Vagina (tissue), 2 donors: Measurements from ENCODE around the gene ZNHIT2. TPM values are rescaled to one million over a fixed set of nuclear protein-coding genes. Genes with fewer than 3 reads are reported as not detected.

Experiments used
- DNase-seq, 2 donors: peaks; one replicate each; pipeline ENCODE4 v3.0.0-alpha.2; 2017; ENCODE audit errors: extremely low spot score in 2 of 2
- H3K27ac ChIP-seq: fragments of 200-600 bp; sonication (generic); one replicate; pipeline ENCODE4 v1.5.1; 2019
- H3K27me3 ChIP-seq: fragments of 200-600 bp; sonication (generic); one replicate; pipeline ENCODE4 v1.5.1; 2019
- H3K36me3 ChIP-seq, 2 donors: fragments of 200-600 bp; sonication (generic); one replicate each; pipeline ENCODE4 v1.5.1; 2017 to 2019
- H3K4me1 ChIP-seq: fragments of 200-600 bp; sonication (generic); one replicate; pipeline ENCODE4 v1.5.1; 2019
- H3K4me3 ChIP-seq, 2 donors: fragments of 200-600 bp; sonication (generic); 1 replicate in 1 of 2; 2 replicates in 1 of 2; pipeline ENCODE4 v1.5.1; 2016 to 2019
- H3K9me3 ChIP-seq: fragments of 200-600 bp; sonication (generic); one replicate; pipeline ENCODE4 v1.5.1; 2019
- CTCF ChIP-seq, 3 experiments: fragments of 450-650 bp in 2 of 3; fragments of 200-600 bp in 1 of 3; sonication (generic) in 1 of 3; IDR thresholded peaks; one replicate each; pipeline ENCODE4 v1.5.1; 2017 to 2019; ENCODE audit warnings: antibody characterized with exemption in 3 of 3, mild to moderate bottlenecking in 2 of 3, moderate library complexity in 2 of 3
- POLR2A ChIP-seq, 2 donors: fragments of 450-650 bp; IDR thresholded peaks; one replicate each; pipeline ENCODE4 v1.6.1; 2017; ENCODE audit warnings: antibody characterized with exemption in 2 of 2, mild to moderate bottlenecking in 2 of 2, moderate library complexity in 2 of 2
- POLR2AphosphoS5 ChIP-seq, 2 donors: sonication (generic); formaldehyde crosslinking; IDR thresholded peaks; one replicate each; pipeline ENCODE4 v1.9.0; 2017; ENCODE audit warnings: antibody characterized with exemption in 2 of 2, mild to moderate bottlenecking in 2 of 2, low read depth in 1 of 2; ENCODE audit not compliant: insufficient read depth in 1 of 2
- intact Hi-C: fragments of 100-400 bp; cut with DNase I; formaldehyde crosslinking; loops from one replicate; pipeline ENCODE4 v1.15.1; 2023
- total RNA-seq: library from RNA; depleted of rRNA; stranded (reverse); fragments of >200 nt; gene quantifications from one replicate; pipeline ENCODE4 v1.2.3, GENCODE V29; 2016

ZNHIT2 gene
- total RNA-seq, 1 donor from 2014 or later, result 15.7 TPM

GRCh38 chr11:65125197-65126056 lies 7.9 kb upstream of the ZNHIT2 start:
- TF ChIP-seq CTCF (IDR thresholded peaks at IDR 0.05), result no peak
- TF ChIP-seq POLR2AphosphoS5 (IDR thresholded peaks at IDR 0.05; ENCODE audit: insufficient read depth in 1 of 2, low read depth in 1 of 2), result no peak
- no peak for TF ChIP-seq POLR2A (IDR thresholded peaks at IDR 0.05)
- Histone ChIP-seq H3K4me1 (peaks cover 26% of the 10 kb centered on the region), H3K4me3 (no peak overlapping the region), H3K36me3 (peaks cover 0 to 65% of the 10 kb centered on the region in 2 donors), H3K9me3 (no peaks in the 10 kb centered on the region), H3K27me3 (no peaks in the 10 kb centered on the region), H3K27ac (no peak overlapping the region)
- DNase-seq, result no peak
- intact Hi-C loops, result loop anchor here (10.0 kb wide), 1 partner anchor 199 kb away; no protein-coding TSS in a partner anchor

GRCh38 chr11:65124480-65125196 lies 7.1 kb upstream of the ZNHIT2 start:
- no peaks in the 10 kb centered on the region for H3K9me3 ChIP-seq
- H3K4me3 ChIP-seq, result no peak overlapping the region
- H3K36me3 ChIP-seq, result peaks cover 0 to 65% of the 10 kb centered on the region in 2 donors
- H3K27ac ChIP-seq, result no peak overlapping the region
- H3K4me1 ChIP-seq, result peaks cover 26% of the 10 kb centered on the region
- intact Hi-C loops, result loop anchor here (10.0 kb wide), 1 partner anchor 200 kb away; no protein-coding TSS in a partner anchor
- H3K27me3 ChIP-seq, result no peaks in the 10 kb centered on the region
- no peak for DNase-seq
- no peak for TF ChIP-seq CTCF (IDR thresholded peaks at IDR 0.05)
- TF ChIP-seq POLR2AphosphoS5 (IDR thresholded peaks at IDR 0.05; ENCODE audit: insufficient read depth in 1 of 2, low read depth in 1 of 2), result no peak
- TF ChIP-seq POLR2A (IDR thresholded peaks at IDR 0.05), result no peak

- intact Hi-C loops, result loop anchor here (10.0 kb wide), 1 partner anchor 203 kb away; no protein-coding TSS in a partner anchor
- Histone ChIP-seq H3K9me3 (no peaks in the 10 kb centered on the region), H3K27ac (peak within 1 kb of the TSS; percentile 84), H3K27me3 (no peaks in the 10 kb centered on the region), H3K4me3 (peak within 1 kb of the TSS; percentile 85 to 91), H3K36me3 (peaks cover 0 to 43% of the 10 kb centered on the region in 2 donors), H3K4me1 (peaks cover 33% of the 10 kb centered on the region)
- DNase-seq, result peak in 1 of 2 donors; percentile 98
- peak in 1 of 3 experiments; percentile 25 for TF ChIP-seq CTCF (IDR thresholded peaks at IDR 0.05)
- peak; percentile 98 to 99 for TF ChIP-seq POLR2AphosphoS5 (IDR thresholded peaks at IDR 0.05; ENCODE audit: insufficient read depth in 1 of 2, low read depth in 1 of 2)
- TF ChIP-seq POLR2A (IDR thresholded peaks at IDR 0.05), result peak; percentile 64 to 82
Measured at GRCh38 chr11:65121865-65122696, 4.6 kb upstream of the ZNHIT2 start, which contains the start of the genes FAU and MRPL49. FAU (minus strand) TSS chr11:65122134; CDS start chr11:65121813, 321 bp downstream. MRPL49 (plus strand) TSS chr11:65122321; CDS start chr11:65122347, 26 bp downstream.

- no peak for DNase-seq
- intact Hi-C loops, result loop anchor here (10.0 kb wide), 1 partner anchor 203 kb away; no protein-coding TSS in a partner anchor
- no peak for TF ChIP-seq CTCF (IDR thresholded peaks at IDR 0.05)
- TF ChIP-seq POLR2AphosphoS5 (IDR thresholded peaks at IDR 0.05; ENCODE audit: insufficient read depth in 1 of 2, low read depth in 1 of 2), result no peak
- no peak for TF ChIP-seq POLR2A (IDR thresholded peaks at IDR 0.05)
- Histone ChIP-seq H3K27ac (peak overlapping the region; percentile 84), H3K4me3 (peak overlapping the region; percentile 85 to 91), H3K36me3 (peaks cover 0 to 37% of the 10 kb centered on the region in 2 donors), H3K27me3 (no peaks in the 10 kb centered on the region), H3K9me3 (no peaks in the 10 kb centered on the region), H3K4me1 (peaks cover 40% of the 10 kb centered on the region)
Measured at GRCh38 chr11:65121447-65121864, 4.0 kb upstream of the ZNHIT2 start.
